Adrenal gland (tissue), 12 donors: ENCODE data around the gene MTHFD2L. TPM values are rescaled to one million over a fixed set of nuclear protein-coding genes. Genes with fewer than 3 reads are reported as not detected.

Experiments
- DNase-seq, 7 donors: peaks; one replicate each; pipeline ENCODE4 v3.0.0-alpha.2; 2019 to 2020
- H3K27ac ChIP-seq, 5 donors: fragments of 200-600 bp; sonication (generic) in 4 of 5; 1 replicate in 3 of 5; 2 replicates in 2 of 5; pipeline versions ENCODE4 v1.5.1 to v1.8.0; 2016 to 2020; ENCODE audit warnings: mild to moderate bottlenecking in 1 of 5
- H3K27me3 ChIP-seq: fragments of 200-600 bp; 2 replicates; pipeline ENCODE4 v1.8.0; 2021
- H3K36me3 ChIP-seq, 2 donors: fragments of 200-600 bp; replicated peaks in 1 of 2; 1 replicate in 1 of 2; 2 replicates in 1 of 2; pipeline versions ENCODE4 v1.5.1 to v1.8.0; 2018 to 2022
- H3K4me1 ChIP-seq, 2 donors: fragments of 200-600 bp; replicated peaks in 1 of 2; 1 replicate in 1 of 2; 2 replicates in 1 of 2; pipeline versions ENCODE4 v1.5.1 to v1.8.0; 2018 to 2021
- H3K4me3 ChIP-seq, 4 donors: fragments of 200-600 bp; sonication (generic) in 3 of 4; one replicate each; pipeline ENCODE4 v1.5.1; 2016 to 2018
- H3K9me3 ChIP-seq, 3 donors: fragments of 200-600 bp; sonication (generic) in 1 of 3; replicated peaks in 1 of 3; 1 replicate in 2 of 3; 2 replicates in 1 of 3; pipeline versions ENCODE4 v1.5.1 to v1.8.0; 2016 to 2021
- POLR2A ChIP-seq, 2 donors: fragments of 450-650 bp; IDR thresholded peaks; one replicate each; pipeline ENCODE4 v1.6.1; 2017; ENCODE audit warnings: antibody characterized with exemption in 2 of 2, mild to moderate bottlenecking in 2 of 2, moderate library complexity in 1 of 2
- WGBS, 4 donors: extraction: QIAGEN DNeasy Blood & Tissue Kit in 2 of 4; methylation state at CpG; one replicate each; pipeline versions ENCODE4 v1.1.5 to v1.1.7; 2013 to 2017; 5-methylcytosine and 5-hydroxymethylcytosine counted together
- intact Hi-C, 2 donors: fragments of 100-400 bp; cut with DNase I; formaldehyde crosslinking; loops; one replicate each; pipeline versions ENCODE4 v1.14.1 to v1.15.0; 2022 to 2023
- polyA plus RNA-seq, 3 donors: library from polyadenylated mRNA; stranded (reverse); fragments of 200-250 nt in 2 of 3; fragments of 350-450 nt in 1 of 3; fragmentation: Illumina TruSeq in 1 of 3; extraction: RNeasy Lipid Tissue Mini Kit (QIAGEN cat#74804) in 1 of 3; gene quantifications; one replicate each; pipeline ENCODE4 v1.2.3, GENCODE V29; 2013 to 2014
- total RNA-seq, 9 donors: library from RNA; depleted of rRNA in 4 of 9; stranded (reverse); fragments of >200 nt in 4 of 9; fragments of 120-200 nt in 1 of 9; fragmentation: NEBNext Ultra II Directional in 1 of 9; extraction: Animal tissue kit (Norgen Biotek cat#: 25700) in 1 of 9; gene quantifications; one replicate each; pipeline versions ENCODE4 v1.1.0 to v1.2.4, GENCODE V29; 2013 to 2023
- TF ChIP-seq, protein P1 (sequence below), 6 experiments: fragments of 450-650 bp in 4 of 6; fragments of 200-600 bp in 2 of 6; sonication (generic) in 1 of 6; IDR thresholded peaks; 1 replicate in 5 of 6; 2 replicates in 1 of 6; pipeline versions ENCODE4 v1.5.1 to v1.8.0; 2016 to 2021; ENCODE audit warnings: antibody characterized with exemption in 6 of 6, mild to moderate bottlenecking in 2 of 6, moderate library complexity in 1 of 6
- donor health status: healthy with polysubstance abuse.
- donor health status: Bipolar disorder and iron deficiency.
- donor health status: DM: yes; HTN: yes; CAD: no.
- donor health status: DM: no; HTN: no; CAD: no.
- donor health status: DM: no; HTN: no; CAD: no.
- donor health status: DM: yes; HTN: yes; CAD: no.

Gene MTHFD2L
- total and polyA plus RNA-seq, 12 donors = 9.8 to 38.2 (median 15.9) TPM

DNA sequence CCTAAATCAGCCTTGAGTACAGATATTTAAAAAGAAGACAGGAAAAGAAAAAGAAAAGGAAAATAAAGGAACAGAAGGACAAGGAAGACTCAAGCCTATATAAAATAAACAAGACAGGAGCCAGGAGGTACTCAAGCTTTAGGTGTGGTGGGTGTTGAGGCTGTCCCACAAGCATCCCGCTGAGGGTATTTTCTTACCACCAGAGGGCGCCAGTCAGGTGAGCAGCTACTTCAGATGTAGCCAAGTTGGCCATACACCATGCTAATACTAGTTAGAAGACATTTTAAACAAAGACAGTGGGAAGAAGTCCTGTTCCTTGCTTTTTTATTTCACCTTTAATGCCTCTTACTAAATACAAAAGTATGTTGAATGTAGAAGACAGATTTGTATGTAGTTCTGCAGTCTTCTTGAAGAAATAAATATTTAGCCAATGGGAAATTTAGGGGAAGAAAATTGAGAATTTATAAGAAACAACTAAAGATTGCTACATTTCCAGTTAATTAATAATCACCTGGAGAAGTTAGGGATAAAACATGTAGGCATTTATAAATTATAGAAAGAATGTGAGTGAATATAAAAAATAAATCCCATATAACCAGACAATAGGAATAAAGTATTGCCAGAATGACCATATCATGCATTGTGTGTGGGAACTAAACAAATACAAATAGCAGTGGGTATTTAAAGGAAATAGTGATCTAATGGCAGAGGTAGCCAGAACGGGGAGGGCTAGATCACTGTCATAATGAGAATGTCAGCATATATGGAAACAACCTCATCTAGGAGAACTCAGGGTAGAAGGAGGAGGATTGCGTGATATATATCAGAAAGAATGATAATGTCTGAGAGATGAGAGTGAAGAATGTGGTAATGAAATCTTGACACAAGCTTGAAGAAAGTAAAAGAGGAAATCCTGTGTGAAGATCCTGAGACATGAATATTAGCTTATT, 71.0 kb downstream of the MTHFD2L start:
- WGBS, 4 donors = 47 to 55% (median 51%) methylated on average over 4 of the region's 4 CpGs
- no peak overlapping the region for H3K4me3 ChIP-seq
- H3K36me3 ChIP-seq = no peaks in the 10 kb centered on the region
- H3K9me3 ChIP-seq = no peaks in the 10 kb centered on the region
- TF ChIP-seq POLR2A (IDR thresholded peaks at IDR 0.05) = no peak
- TF ChIP-seq, protein P1, sequence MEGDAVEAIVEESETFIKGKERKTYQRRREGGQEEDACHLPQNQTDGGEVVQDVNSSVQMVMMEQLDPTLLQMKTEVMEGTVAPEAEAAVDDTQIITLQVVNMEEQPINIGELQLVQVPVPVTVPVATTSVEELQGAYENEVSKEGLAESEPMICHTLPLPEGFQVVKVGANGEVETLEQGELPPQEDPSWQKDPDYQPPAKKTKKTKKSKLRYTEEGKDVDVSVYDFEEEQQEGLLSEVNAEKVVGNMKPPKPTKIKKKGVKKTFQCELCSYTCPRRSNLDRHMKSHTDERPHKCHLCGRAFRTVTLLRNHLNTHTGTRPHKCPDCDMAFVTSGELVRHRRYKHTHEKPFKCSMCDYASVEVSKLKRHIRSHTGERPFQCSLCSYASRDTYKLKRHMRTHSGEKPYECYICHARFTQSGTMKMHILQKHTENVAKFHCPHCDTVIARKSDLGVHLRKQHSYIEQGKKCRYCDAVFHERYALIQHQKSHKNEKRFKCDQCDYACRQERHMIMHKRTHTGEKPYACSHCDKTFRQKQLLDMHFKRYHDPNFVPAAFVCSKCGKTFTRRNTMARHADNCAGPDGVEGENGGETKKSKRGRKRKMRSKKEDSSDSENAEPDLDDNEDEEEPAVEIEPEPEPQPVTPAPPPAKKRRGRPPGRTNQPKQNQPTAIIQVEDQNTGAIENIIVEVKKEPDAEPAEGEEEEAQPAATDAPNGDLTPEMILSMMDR (IDR thresholded peaks at IDR 0.05) = peak; percentile 67 to 88 (median 72)
- peak; percentile 66 to 87 (median 76) for DNase-seq
- no peak overlapping the region for H3K27ac ChIP-seq
- H3K27me3 ChIP-seq = no peaks in the 10 kb centered on the region
- no peaks in the 10 kb centered on the region for H3K4me1 ChIP-seq
- intact Hi-C loops = no loop called here

- H3K4me1 ChIP-seq = no peaks in the 10 kb centered on the region
- intact Hi-C loops = loop anchor here in 1 of 2 donors (10.0 kb wide), 1 partner anchor 74 kb away; the partner anchor contains the start of gene EPGN
- H3K9me3 ChIP-seq = no peaks in the 10 kb centered on the region
- 56 to 70% (median 68%) methylated on average over 7 of the region's 7 CpGs for WGBS, 4 donors
- peak overlapping the region in 1 of 5 donors; percentile 12 for H3K27ac ChIP-seq
- H3K36me3 ChIP-seq = no peaks in the 10 kb centered on the region
- DNase-seq = peak in 1 of 7 donors; percentile 18
- TF ChIP-seq, protein P1 (IDR thresholded peaks at IDR 0.05) = no peak
- no peak for TF ChIP-seq POLR2A (IDR thresholded peaks at IDR 0.05)
- H3K27me3 ChIP-seq = no peaks in the 10 kb centered on the region
- H3K4me3 ChIP-seq = no peak overlapping the region
Observed at GRCh38 chr4:74230902-74231499, 73.1 kb downstream of the MTHFD2L start.

GRCh38 chr4:74235135-74235534, 77.2 kb downstream of the MTHFD2L start:
- TF ChIP-seq, protein P1 (IDR thresholded peaks at IDR 0.05) = no peak
- Histone ChIP-seq H3K9me3 (no peaks in the 10 kb centered on the region), H3K27ac (no peak overlapping the region), H3K27me3 (no peaks in the 10 kb centered on the region), H3K36me3 (no peaks in the 10 kb centered on the region), H3K4me1 (no peaks in the 10 kb centered on the region), H3K4me3 (no peak overlapping the region)
- no peak for DNase-seq
- intact Hi-C loops = loop anchor here in 1 of 2 donors (10.0 kb wide), 1 partner anchor 70 kb away; the partner anchor contains the start of gene EPGN

DNA sequence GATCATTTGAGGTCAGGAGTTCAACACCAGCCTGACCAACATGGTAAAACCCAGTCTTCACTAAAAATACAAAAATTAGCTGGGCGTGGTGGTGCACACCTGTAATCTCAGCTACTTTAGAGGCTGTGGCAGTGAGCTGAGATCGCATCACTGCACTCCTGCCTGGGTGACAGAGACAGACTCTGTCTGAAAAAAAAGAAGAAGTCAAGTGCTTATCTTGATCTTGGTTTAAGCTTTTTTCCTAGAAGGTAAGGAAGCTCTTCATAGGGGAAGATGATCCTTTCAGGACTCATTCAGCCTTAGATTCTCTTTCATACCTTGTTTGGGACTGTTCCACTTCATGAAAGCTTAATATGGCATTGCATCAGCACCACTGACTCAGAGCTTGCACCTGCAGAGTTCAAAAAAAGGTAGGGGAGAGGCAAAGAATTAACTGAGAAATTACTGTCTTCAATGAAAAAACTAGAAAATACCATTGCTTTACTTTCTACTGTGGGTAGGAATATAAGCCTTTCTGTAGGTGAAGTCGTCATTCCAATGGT, 79.6 kb downstream of the MTHFD2L start:
- H3K27ac ChIP-seq = no peak overlapping the region
- H3K4me1 ChIP-seq = no peaks in the 10 kb centered on the region
- intact Hi-C loops = loop anchor here in 1 of 2 donors (10.0 kb wide), 1 partner anchor 67 kb away; the partner anchor contains the start of gene EPGN
- no peak overlapping the region for H3K4me3 ChIP-seq
- no peak for DNase-seq
- no peaks in the 10 kb centered on the region for H3K36me3 ChIP-seq
- TF ChIP-seq, protein P1 (IDR thresholded peaks at IDR 0.05) = no peak
- no peak for TF ChIP-seq POLR2A (IDR thresholded peaks at IDR 0.05)
- WGBS, 4 donors = 82 to 98% (median 93%) methylated on average over 3 of the region's 3 CpGs
- H3K9me3 ChIP-seq = no peaks in the 10 kb centered on the region
- H3K27me3 ChIP-seq = no peaks in the 10 kb centered on the region
